ENCODE results near the gene TPK1. TPM values are rescaled to one million over a fixed set of nuclear protein-coding genes. Genes with fewer than 3 reads are reported as not detected.

TPK1 gene
- total and polyA plus RNA-seq, 7 donors = 1.7 to 5.1 (median 2.5) TPM

- intact Hi-C loops (cut with DNase I) = no loop called here
- Histone ChIP-seq H3K27me3 (ENCODE audit: insufficient read depth in 3 of 3, low read length in 2 of 3) (no peaks in the 10 kb centered on the region), H3K4me3 (no peak overlapping the region), H3K4me1 (no peaks in the 10 kb centered on the region), H3K9me3 (no peaks in the 10 kb centered on the region), H3K36me3 (ENCODE audit: insufficient read depth in 1 of 2, low read depth in 1 of 2) (no peaks in the 10 kb centered on the region), H3K27ac (no peak overlapping the region)
- no peak for ATAC-seq
- TF ChIP-seq, protein P1, sequence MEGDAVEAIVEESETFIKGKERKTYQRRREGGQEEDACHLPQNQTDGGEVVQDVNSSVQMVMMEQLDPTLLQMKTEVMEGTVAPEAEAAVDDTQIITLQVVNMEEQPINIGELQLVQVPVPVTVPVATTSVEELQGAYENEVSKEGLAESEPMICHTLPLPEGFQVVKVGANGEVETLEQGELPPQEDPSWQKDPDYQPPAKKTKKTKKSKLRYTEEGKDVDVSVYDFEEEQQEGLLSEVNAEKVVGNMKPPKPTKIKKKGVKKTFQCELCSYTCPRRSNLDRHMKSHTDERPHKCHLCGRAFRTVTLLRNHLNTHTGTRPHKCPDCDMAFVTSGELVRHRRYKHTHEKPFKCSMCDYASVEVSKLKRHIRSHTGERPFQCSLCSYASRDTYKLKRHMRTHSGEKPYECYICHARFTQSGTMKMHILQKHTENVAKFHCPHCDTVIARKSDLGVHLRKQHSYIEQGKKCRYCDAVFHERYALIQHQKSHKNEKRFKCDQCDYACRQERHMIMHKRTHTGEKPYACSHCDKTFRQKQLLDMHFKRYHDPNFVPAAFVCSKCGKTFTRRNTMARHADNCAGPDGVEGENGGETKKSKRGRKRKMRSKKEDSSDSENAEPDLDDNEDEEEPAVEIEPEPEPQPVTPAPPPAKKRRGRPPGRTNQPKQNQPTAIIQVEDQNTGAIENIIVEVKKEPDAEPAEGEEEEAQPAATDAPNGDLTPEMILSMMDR (IDR thresholded peaks at IDR 0.05) = no peak
- no peak for DNase-seq
Observed at GRCh38 chr7:144416341-144416740, 419.5 kb downstream of the TPK1 start.

DNA sequence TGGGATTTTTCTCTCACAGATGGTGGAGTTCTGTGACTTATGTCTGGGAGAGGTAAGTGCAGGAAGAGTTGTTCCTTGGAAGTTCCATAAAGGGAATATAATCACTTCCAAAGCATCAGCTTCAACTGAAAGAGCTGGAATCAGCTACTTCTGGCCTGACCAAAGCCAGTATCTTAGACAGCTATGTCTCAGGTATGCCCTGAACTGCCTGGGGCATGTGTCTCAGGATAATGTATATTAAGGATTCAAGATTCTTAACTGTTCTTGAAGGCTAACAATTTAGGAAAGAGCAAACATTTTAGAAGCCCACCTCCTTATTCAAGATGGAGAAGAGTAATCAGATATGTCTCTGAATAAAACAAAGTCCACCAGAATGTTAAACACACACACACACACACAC is 420.0 kb downstream of the TPK1 start:
- H3K27me3 ChIP-seq (ENCODE audit: insufficient read depth in 3 of 3, low read length in 2 of 3) = no peaks in the 10 kb centered on the region
- TF ChIP-seq, protein P1 (IDR thresholded peaks at IDR 0.05) = no peak
- H3K27ac ChIP-seq = no peak overlapping the region
- no peak for ATAC-seq
- no peak overlapping the region for H3K4me3 ChIP-seq
- intact Hi-C loops (cut with DNase I) = no loop called here
- H3K4me1 ChIP-seq = no peaks in the 10 kb centered on the region
- no peaks in the 10 kb centered on the region for H3K36me3 ChIP-seq (ENCODE audit: insufficient read depth in 1 of 2, low read depth in 1 of 2)
- no peak for DNase-seq
- H3K9me3 ChIP-seq = no peaks in the 10 kb centered on the region

DNA sequence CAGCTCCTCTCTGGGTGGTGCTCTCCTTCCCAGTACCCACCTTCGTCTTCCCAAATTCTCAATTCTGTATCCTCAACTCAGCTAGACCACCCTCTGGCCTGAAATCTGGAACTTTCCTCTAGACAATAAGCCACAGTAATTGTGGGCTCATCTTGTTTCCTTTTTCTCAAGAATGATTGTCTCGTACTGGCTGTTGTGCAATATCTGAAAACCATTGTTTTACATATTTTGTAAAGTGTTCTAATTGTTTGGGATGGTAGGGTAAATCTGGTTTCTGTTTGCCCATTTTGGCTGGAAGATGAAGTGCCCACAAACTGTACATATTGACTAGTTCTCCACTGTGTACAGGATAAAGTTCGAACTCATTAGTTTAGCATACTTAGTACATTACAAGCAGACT is 421.0 kb downstream of the TPK1 start:
- ATAC-seq (no peak), DNase-seq (no peak)
- WGBS, 3 donors = 47 to 81% (median 70%) methylated on average over 3 of the region's 3 CpGs
- no peak overlapping the region for H3K4me3 ChIP-seq
- TF ChIP-seq, protein P1 (IDR thresholded peaks at IDR 0.05) = no peak
- H3K9me3 ChIP-seq = no peaks in the 10 kb centered on the region
- intact Hi-C loops (cut with DNase I) = no loop called here
- H3K36me3 ChIP-seq (ENCODE audit: insufficient read depth in 1 of 2, low read depth in 1 of 2) = no peaks in the 10 kb centered on the region
- H3K27ac ChIP-seq = no peak overlapping the region
- no peaks in the 10 kb centered on the region for H3K4me1 ChIP-seq
- H3K27me3 ChIP-seq (ENCODE audit: insufficient read depth in 3 of 3, low read length in 2 of 3) = peaks cover 0 to 2% (median 0%) of the 10 kb centered on the region in 3 donors

GRCh38 chr7:144410441-144410840 is 425.4 kb downstream of the TPK1 start:
- Histone ChIP-seq H3K9me3 (no peaks in the 10 kb centered on the region), H3K36me3 (ENCODE audit: insufficient read depth in 1 of 2, low read depth in 1 of 2) (no peaks in the 10 kb centered on the region), H3K27ac (no peak overlapping the region), H3K4me1 (no peaks in the 10 kb centered on the region), H3K4me3 (no peak overlapping the region), H3K27me3 (ENCODE audit: insufficient read depth in 3 of 3, low read length in 2 of 3) (peaks cover 0 to 2% (median 0%) of the 10 kb centered on the region in 3 donors)
- DNase-seq = no peak
- intact Hi-C loops (cut with DNase I) = no loop called here
- TF ChIP-seq, protein P1 (IDR thresholded peaks at IDR 0.05) = no peak
- WGBS, 3 donors = 26 to 55% (median 32%) methylated on average over 4 of the region's 4 CpGs
- no peak for ATAC-seq

DNA sequence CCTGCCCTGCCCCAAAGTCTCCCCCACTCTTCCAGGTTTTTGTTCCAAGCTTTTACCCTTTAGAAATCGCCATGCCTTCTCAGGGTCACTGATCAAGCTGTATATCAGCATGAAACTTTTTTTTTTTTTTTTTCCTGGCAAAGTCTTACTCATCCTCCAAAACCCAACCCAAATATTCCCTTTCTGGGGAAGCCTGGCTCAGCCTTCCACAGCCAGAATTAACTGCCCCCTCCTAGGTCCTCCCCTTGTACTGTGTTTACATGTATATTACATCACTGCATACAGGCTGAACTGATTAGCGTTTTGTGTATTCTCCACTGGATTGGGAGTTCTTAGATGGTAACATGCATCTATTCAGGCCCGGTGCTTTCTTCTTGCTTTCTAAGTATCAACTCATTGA is 427.7 kb downstream of the TPK1 start:
- TF ChIP-seq, protein P1 (IDR thresholded peaks at IDR 0.05) = no peak
- ATAC-seq (no peak), DNase-seq (no peak)
- Histone ChIP-seq H3K27ac (no peak overlapping the region), H3K4me1 (no peaks in the 10 kb centered on the region), H3K4me3 (no peak overlapping the region), H3K36me3 (ENCODE audit: insufficient read depth in 1 of 2, low read depth in 1 of 2) (no peaks in the 10 kb centered on the region), H3K27me3 (ENCODE audit: insufficient read depth in 3 of 3, low read length in 2 of 3) (peaks cover 0 to 2% (median 0%) of the 10 kb centered on the region in 3 donors), H3K9me3 (no peaks in the 10 kb centered on the region)
- 66 to 67% (median 67%) methylated on average over 3 of the region's 3 CpGs for WGBS, 3 donors
- intact Hi-C loops (cut with DNase I) = no loop called here

Data from psoas muscle (tissue), 8 donors.